CD4-positive, alpha-beta memory T cell (primary cell): ENCODE measurements around the gene ARFGEF3. TPM values are rescaled to one million over a fixed set of nuclear protein-coding genes. Genes with fewer than 3 reads are reported as not detected.

ENCODE experiments used
- CTCF ChIA-PET: fragments of 350-600 bp; sonication (Branson Sonifier 250); formaldehyde crosslinking; loops from one replicate; lab custom pipeline; 2021; ENCODE audit warnings: inconsistent platforms; ENCODE audit not compliant: partially characterized antibody; lab: Charles Lee
- POLR2A ChIA-PET: fragments of 350-600 bp; sonication (Branson Sonifier 250); formaldehyde crosslinking; loops from one replicate; lab custom pipeline; 2021; ENCODE audit not compliant: partially characterized antibody; lab: Charles Lee
- DNase-seq, 5 donors: peaks; one replicate each; pipeline versions ENCODE4 v3.0.0 to v3.0.0-alpha.2; 2020 to 2022; ENCODE audit warnings: mixed read lengths in 1 of 5
- H3K27ac ChIP-seq: one replicate; pipeline ENCODE4 v1.7.0; 2013; ENCODE audit warnings: low read depth, low read length
- H3K27me3 ChIP-seq: 2 replicates; pipeline ENCODE4 v1.7.0; 2013; ENCODE audit warnings: mild to moderate bottlenecking, low read length, moderate library complexity; ENCODE audit not compliant: insufficient read depth
- H3K36me3 ChIP-seq: 2 replicates; pipeline ENCODE4 v1.7.0; 2013; ENCODE audit warnings: mild to moderate bottlenecking, low read length, moderate library complexity; ENCODE audit not compliant: insufficient read depth
- H3K4me1 ChIP-seq: 2 replicates; pipeline ENCODE4 v1.7.0; 2013; ENCODE audit warnings: mild to moderate bottlenecking, low read length, moderate library complexity; ENCODE audit not compliant: insufficient read depth
- H3K4me3 ChIP-seq, 2 donors: one replicate each; pipeline ENCODE4 v1.7.0; 2013; ENCODE audit warnings: low read length in 2 of 2, mild to moderate bottlenecking in 1 of 2
- H3K9me3 ChIP-seq, 2 donors: one replicate each; pipeline ENCODE4 v1.7.0; 2013; ENCODE audit warnings: low read length in 2 of 2, control low read depth in 1 of 2; ENCODE audit not compliant: control insufficient read depth in 1 of 2
- H3K27ac Mint-ChIP-seq, 7 donors: one replicate each; pipeline ENCODE4 v1.8.0; 2020 to 2021; ENCODE audit warnings: mixed read lengths in 7 of 7, mild to moderate bottlenecking in 6 of 7, inconsistent platforms in 3 of 7, moderate library complexity in 3 of 7
- H3K27me3 Mint-ChIP-seq, 2 donors: one replicate each; pipeline ENCODE4 v1.8.0; 2020 to 2021; ENCODE audit warnings: mixed read lengths in 2 of 2
- H3K36me3 Mint-ChIP-seq, 2 donors: one replicate each; pipeline ENCODE4 v1.8.0; 2020 to 2021; ENCODE audit warnings: mixed read lengths in 2 of 2, inconsistent platforms in 1 of 2, mild to moderate bottlenecking in 1 of 2
- H3K4me1 Mint-ChIP-seq, 4 donors: one replicate each; pipeline ENCODE4 v1.8.0; 2020 to 2021; ENCODE audit warnings: mixed read lengths in 4 of 4, mild to moderate bottlenecking in 1 of 4
- H3K4me3 Mint-ChIP-seq, 8 donors: one replicate each; pipeline ENCODE4 v1.8.0; 2020 to 2021; ENCODE audit warnings: mixed read lengths in 8 of 8, mild to moderate bottlenecking in 7 of 8, moderate library complexity in 6 of 8, inconsistent platforms in 3 of 8
- H3K9me3 Mint-ChIP-seq, 8 donors: one replicate each; pipeline ENCODE4 v1.8.0; 2020 to 2021; ENCODE audit warnings: mixed read lengths in 8 of 8, mild to moderate bottlenecking in 5 of 8, inconsistent platforms in 3 of 8, moderate library complexity in 1 of 8
- intact Hi-C: fragments of 100-400 bp; cut with micrococcal nuclease; formaldehyde crosslinking; loops from one replicate; pipeline ENCODE4 v1.15.1; 2023
- polyA plus RNA-seq, 2 donors: library from polyadenylated mRNA; unstranded; fragments of 300-500 nt; fragmentation: Illumina TruSeq; gene quantifications; one replicate each; pipeline ENCODE4 v1.2.3, GENCODE V29; 2021
- total RNA-seq, 2 experiments: library from RNA; stranded (reverse); gene quantifications; one replicate each; pipeline ENCODE4 v1.2.3, GENCODE V29; 2021

ARFGEF3 gene
- total and polyA plus RNA-seq, 4 experiments from 2014 or later, result 0.03 TPM; not detected in 3

- no peaks in the 10 kb centered on the region for H3K36me3 ChIP-seq
- no peaks in the 10 kb centered on the region for H3K4me1 Mint-ChIP-seq
- CTCF ChIA-PET, result no interaction called here
- no peak overlapping the region for H3K4me3 Mint-ChIP-seq
- H3K27me3 Mint-ChIP-seq, result peaks cover 16 to 19% of the 10 kb centered on the region in 2 donors
- no peaks in the 10 kb centered on the region for H3K27me3 ChIP-seq
- H3K27ac ChIP-seq, result no peak overlapping the region
- intact Hi-C loops, result no loop called here
- H3K36me3 Mint-ChIP-seq, result no peaks in the 10 kb centered on the region
- POLR2A ChIA-PET, result no interaction called here
- DNase-seq, result no peak
- H3K27ac Mint-ChIP-seq, result no peak overlapping the region
- no peak overlapping the region for H3K4me3 ChIP-seq
- H3K4me1 ChIP-seq, result no peaks in the 10 kb centered on the region
- no peaks in the 10 kb centered on the region for H3K9me3 ChIP-seq
- peaks cover 0 to 3% (median 0%) of the 10 kb centered on the region in 8 donors for H3K9me3 Mint-ChIP-seq
These were observed 40.1 kb downstream of the ARFGEF3 start for GRCh38 chr6:138201836-138202235.

GRCh38 chr6:138203315-138203714, 41.6 kb downstream of the ARFGEF3 start:
- CTCF ChIA-PET, result no interaction called here

GRCh38 chr6:138204303-138204702, 42.6 kb downstream of the ARFGEF3 start:
- Mint-ChIP-seq H3K4me1 (no peaks in the 10 kb centered on the region), H3K4me3 (no peak overlapping the region), H3K27me3 (peaks cover 14 to 23% of the 10 kb centered on the region in 2 donors), H3K36me3 (no peaks in the 10 kb centered on the region), H3K27ac (no peak overlapping the region), H3K9me3 (peaks cover 0 to 3% (median 0%) of the 10 kb centered on the region in 8 donors)
- Histone ChIP-seq H3K9me3 (no peaks in the 10 kb centered on the region), H3K4me3 (no peak overlapping the region), H3K27me3 (no peaks in the 10 kb centered on the region), H3K27ac (no peak overlapping the region), H3K36me3 (no peaks in the 10 kb centered on the region), H3K4me1 (no peaks in the 10 kb centered on the region)
- ChIA-PET POLR2A (no interaction called here), CTCF (no interaction called here)
- intact Hi-C loops, result no loop called here
- DNase-seq, result no peak

More at GRCh38 chr6:138203315-138203714, 41.6 kb downstream of the ARFGEF3 start:
- intact Hi-C loops, result no loop called here
- H3K36me3 ChIP-seq, result no peaks in the 10 kb centered on the region
- H3K27ac Mint-ChIP-seq, result no peak overlapping the region
- H3K27me3 ChIP-seq, result no peaks in the 10 kb centered on the region
- H3K4me1 Mint-ChIP-seq, result no peaks in the 10 kb centered on the region
- no peak for DNase-seq
- no peak overlapping the region for H3K27ac ChIP-seq
- peaks cover 16 to 21% of the 10 kb centered on the region in 2 donors for H3K27me3 Mint-ChIP-seq
- no peaks in the 10 kb centered on the region for H3K9me3 ChIP-seq
- H3K9me3 Mint-ChIP-seq, result peaks cover 0 to 3% (median 0%) of the 10 kb centered on the region in 8 donors
- no peak overlapping the region for H3K4me3 ChIP-seq
- no peaks in the 10 kb centered on the region for H3K36me3 Mint-ChIP-seq
- no peaks in the 10 kb centered on the region for H3K4me1 ChIP-seq
- POLR2A ChIA-PET, result no interaction called here
- H3K4me3 Mint-ChIP-seq, result no peak overlapping the region

GRCh38 chr6:138204792-138205384, 43.1 kb downstream of the ARFGEF3 start:
- Mint-ChIP-seq H3K4me1 (no peaks in the 10 kb centered on the region), H3K27ac (no peak overlapping the region), H3K36me3 (no peaks in the 10 kb centered on the region), H3K27me3 (peaks cover 14 to 25% of the 10 kb centered on the region in 2 donors), H3K4me3 (no peak overlapping the region), H3K9me3 (peaks cover 0 to 3% (median 0%) of the 10 kb centered on the region in 8 donors)
- no peaks in the 10 kb centered on the region for H3K27me3 ChIP-seq
- H3K36me3 ChIP-seq, result no peaks in the 10 kb centered on the region
- POLR2A ChIA-PET, result no interaction called here
- CTCF ChIA-PET, result no interaction called here
- DNase-seq, result no peak
- no peaks in the 10 kb centered on the region for H3K4me1 ChIP-seq
- no peak overlapping the region for H3K27ac ChIP-seq
- intact Hi-C loops, result no loop called here
- no peak overlapping the region for H3K4me3 ChIP-seq
- H3K9me3 ChIP-seq, result no peaks in the 10 kb centered on the region

GRCh38 chr6:138205437-138206094, 43.8 kb downstream of the ARFGEF3 start:
- CTCF ChIA-PET, result no interaction called here
- no peaks in the 10 kb centered on the region for H3K27me3 ChIP-seq
- H3K9me3 Mint-ChIP-seq, result peaks cover 0 to 3% (median 0%) of the 10 kb centered on the region in 8 donors
- POLR2A ChIA-PET, result no interaction called here
- no peak overlapping the region for H3K27ac ChIP-seq
- no peaks in the 10 kb centered on the region for H3K4me1 Mint-ChIP-seq
- no peak for DNase-seq
- H3K36me3 Mint-ChIP-seq, result no peaks in the 10 kb centered on the region
- intact Hi-C loops, result no loop called here
- no peaks in the 10 kb centered on the region for H3K36me3 ChIP-seq
- no peak overlapping the region for H3K27ac Mint-ChIP-seq
- no peaks in the 10 kb centered on the region for H3K9me3 ChIP-seq
- H3K4me1 ChIP-seq, result no peaks in the 10 kb centered on the region
- peaks cover 9 to 28% of the 10 kb centered on the region in 2 donors for H3K27me3 Mint-ChIP-seq
- H3K4me3 ChIP-seq, result no peak overlapping the region
- no peak overlapping the region for H3K4me3 Mint-ChIP-seq

GRCh38 chr6:138206862-138207261, 45.1 kb downstream of the ARFGEF3 start:
- no peak overlapping the region for H3K4me3 Mint-ChIP-seq
- no peaks in the 10 kb centered on the region for H3K36me3 Mint-ChIP-seq
- no peaks in the 10 kb centered on the region for H3K9me3 Mint-ChIP-seq
- H3K27me3 ChIP-seq, result no peaks in the 10 kb centered on the region
- no peak for DNase-seq
- H3K27ac Mint-ChIP-seq, result no peak overlapping the region
- H3K9me3 ChIP-seq, result no peaks in the 10 kb centered on the region
- ChIA-PET POLR2A (no interaction called here), CTCF (no interaction called here)
- H3K36me3 ChIP-seq, result no peaks in the 10 kb centered on the region
- H3K4me1 Mint-ChIP-seq, result no peaks in the 10 kb centered on the region
- H3K4me1 ChIP-seq, result no peaks in the 10 kb centered on the region
- intact Hi-C loops, result no loop called here
- peaks cover 4 to 20% of the 10 kb centered on the region in 2 donors for H3K27me3 Mint-ChIP-seq
- no peak overlapping the region for H3K4me3 ChIP-seq
- no peak overlapping the region for H3K27ac ChIP-seq

GRCh38 chr6:138211048-138211581, 49.4 kb downstream of the ARFGEF3 start:
- Histone ChIP-seq H3K36me3 (no peaks in the 10 kb centered on the region), H3K4me1 (no peaks in the 10 kb centered on the region), H3K4me3 (no peak overlapping the region), H3K9me3 (no peaks in the 10 kb centered on the region), H3K27me3 (no peaks in the 10 kb centered on the region), H3K27ac (no peak overlapping the region)
- intact Hi-C loops, result no loop called here
- Mint-ChIP-seq H3K27ac (no peak overlapping the region), H3K9me3 (no peaks in the 10 kb centered on the region), H3K4me1 (no peaks in the 10 kb centered on the region), H3K27me3 (peaks cover 10 to 23% of the 10 kb centered on the region in 2 donors), H3K4me3 (no peak overlapping the region), H3K36me3 (no peaks in the 10 kb centered on the region)
- ChIA-PET POLR2A (no interaction called here), CTCF (no interaction called here)
- no peak for DNase-seq
